ENCODE measurements around the gene MEIS1. TPM values are rescaled to one million over a fixed set of nuclear protein-coding genes. Genes with fewer than 3 reads are reported as not detected.

The MEIS1 gene
- total and polyA plus RNA-seq, 2 experiments from 2014 or later, result 115 to 121 TPM

GRCh38 chr2:66572391-66572790, 137.5 kb downstream of the MEIS1 start:
- peaks cover 28% of the 10 kb centered on the region for H3K36me3 ChIP-seq
- H3K4me1 ChIP-seq (ENCODE audit: low read depth), result peaks cover 48% of the 10 kb centered on the region
- H3K27me3 ChIP-seq, result no peaks in the 10 kb centered on the region
- peak overlapping the region; percentile 94 for H3K27ac ChIP-seq
- no peak overlapping the region for H3K4me3 ChIP-seq
- DNase-seq (ENCODE audit: low read depth in 1 of 2, low spot score in 1 of 2), result no peak
- H3K9me3 ChIP-seq (ENCODE audit: low read depth), result no peaks in the 10 kb centered on the region
- TF ChIP-seq, protein P1, sequence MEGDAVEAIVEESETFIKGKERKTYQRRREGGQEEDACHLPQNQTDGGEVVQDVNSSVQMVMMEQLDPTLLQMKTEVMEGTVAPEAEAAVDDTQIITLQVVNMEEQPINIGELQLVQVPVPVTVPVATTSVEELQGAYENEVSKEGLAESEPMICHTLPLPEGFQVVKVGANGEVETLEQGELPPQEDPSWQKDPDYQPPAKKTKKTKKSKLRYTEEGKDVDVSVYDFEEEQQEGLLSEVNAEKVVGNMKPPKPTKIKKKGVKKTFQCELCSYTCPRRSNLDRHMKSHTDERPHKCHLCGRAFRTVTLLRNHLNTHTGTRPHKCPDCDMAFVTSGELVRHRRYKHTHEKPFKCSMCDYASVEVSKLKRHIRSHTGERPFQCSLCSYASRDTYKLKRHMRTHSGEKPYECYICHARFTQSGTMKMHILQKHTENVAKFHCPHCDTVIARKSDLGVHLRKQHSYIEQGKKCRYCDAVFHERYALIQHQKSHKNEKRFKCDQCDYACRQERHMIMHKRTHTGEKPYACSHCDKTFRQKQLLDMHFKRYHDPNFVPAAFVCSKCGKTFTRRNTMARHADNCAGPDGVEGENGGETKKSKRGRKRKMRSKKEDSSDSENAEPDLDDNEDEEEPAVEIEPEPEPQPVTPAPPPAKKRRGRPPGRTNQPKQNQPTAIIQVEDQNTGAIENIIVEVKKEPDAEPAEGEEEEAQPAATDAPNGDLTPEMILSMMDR (IDR thresholded peaks at IDR 0.05; ENCODE audit: low read depth, low read length), result no peak

- Histone ChIP-seq H3K36me3 (peaks cover 27% of the 10 kb centered on the region), H3K27ac (peak overlapping the region; percentile 94), H3K9me3 (ENCODE audit: low read depth) (no peaks in the 10 kb centered on the region), H3K4me1 (ENCODE audit: low read depth) (peaks cover 42% of the 10 kb centered on the region), H3K4me3 (peak overlapping the region; percentile 78), H3K27me3 (no peaks in the 10 kb centered on the region)
- DNase-seq (ENCODE audit: low read depth in 1 of 2, low spot score in 1 of 2), result peak in 1 of 2 donors; percentile 58
- TF ChIP-seq, protein P1 (IDR thresholded peaks at IDR 0.05; ENCODE audit: low read depth, low read length), result no peak
Observed at GRCh38 chr2:66573416-66573815, 138.5 kb downstream of the MEIS1 start.

- H3K36me3 ChIP-seq, result peaks cover 24% of the 10 kb centered on the region
- H3K27ac ChIP-seq, result peak overlapping the region; percentile 94
- no peaks in the 10 kb centered on the region for H3K27me3 ChIP-seq
- peak in 1 of 2 donors; percentile 66 for DNase-seq (ENCODE audit: low read depth in 1 of 2, low spot score in 1 of 2)
- no peaks in the 10 kb centered on the region for H3K9me3 ChIP-seq (ENCODE audit: low read depth)
- H3K4me3 ChIP-seq, result peak overlapping the region; percentile 78
- TF ChIP-seq, protein P1 (IDR thresholded peaks at IDR 0.05; ENCODE audit: low read depth, low read length), result no peak
- H3K4me1 ChIP-seq (ENCODE audit: low read depth), result peaks cover 41% of the 10 kb centered on the region
Observed at GRCh38 chr2:66573821-66574233, 138.9 kb downstream of the MEIS1 start.

GRCh38 chr2:66574701-66575624, 140.0 kb downstream of the MEIS1 start:
- Histone ChIP-seq H3K36me3 (peaks cover 21% of the 10 kb centered on the region), H3K4me3 (peak overlapping the region; percentile 78), H3K27me3 (no peaks in the 10 kb centered on the region), H3K27ac (peak overlapping the region; percentile 94), H3K9me3 (ENCODE audit: low read depth) (no peaks in the 10 kb centered on the region), H3K4me1 (ENCODE audit: low read depth) (peaks cover 41% of the 10 kb centered on the region)
- TF ChIP-seq, protein P1 (IDR thresholded peaks at IDR 0.05; ENCODE audit: low read depth, low read length), result peak; percentile 58
- DNase-seq (ENCODE audit: low read depth in 1 of 2, low spot score in 1 of 2), result peak; percentile 91

DNA sequence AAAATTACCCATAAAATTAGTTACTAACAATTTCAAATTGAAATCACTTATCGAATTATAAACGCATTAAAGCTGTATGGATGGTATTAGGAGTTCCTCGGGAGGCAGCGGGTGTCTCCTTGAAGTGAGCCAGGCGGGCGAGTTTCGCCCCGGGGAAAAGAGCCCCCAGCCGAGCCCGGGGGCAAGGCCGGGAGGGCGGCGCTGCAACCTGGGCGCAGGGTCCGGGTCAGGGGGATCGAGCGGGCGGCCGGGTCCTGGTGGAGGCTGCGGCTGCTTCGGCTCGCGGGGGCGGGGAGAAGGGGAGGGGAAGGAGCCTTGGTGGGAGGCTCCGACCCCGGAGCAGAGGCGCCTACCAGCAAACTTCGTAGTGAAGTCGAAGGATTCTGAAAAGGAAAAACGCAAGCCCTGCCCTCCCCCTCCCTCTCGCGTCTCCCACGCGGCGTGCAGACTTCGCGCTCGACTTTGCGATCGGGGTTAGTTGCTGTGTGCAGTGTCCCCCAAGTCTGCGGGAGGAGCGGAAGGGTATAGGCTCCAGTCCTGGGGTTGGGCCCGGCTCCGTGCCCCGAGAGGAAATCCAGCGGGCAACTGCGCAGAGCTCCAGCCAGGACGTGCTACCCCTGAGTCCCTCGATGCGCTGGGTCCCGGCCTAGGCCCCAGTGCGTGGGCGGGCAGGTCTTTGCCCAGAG, 140.8 kb downstream of the MEIS1 start:
- Histone ChIP-seq H3K27ac (peak overlapping the region; percentile 94), H3K27me3 (no peaks in the 10 kb centered on the region), H3K36me3 (peaks cover 15% of the 10 kb centered on the region), H3K9me3 (ENCODE audit: low read depth) (no peaks in the 10 kb centered on the region), H3K4me1 (ENCODE audit: low read depth) (peaks cover 43% of the 10 kb centered on the region), H3K4me3 (peak overlapping the region; percentile 78)
- TF ChIP-seq, protein P1 (IDR thresholded peaks at IDR 0.05; ENCODE audit: low read depth, low read length), result no peak
- DNase-seq (ENCODE audit: low read depth in 1 of 2, low spot score in 1 of 2), result peak; percentile 54 to 64
